Natural killer cell (primary cell): ENCODE measurements around the gene KIAA1958. TPM values are rescaled to one million over a fixed set of nuclear protein-coding genes. Genes with fewer than 3 reads are reported as not detected.

Experiments used
- ATAC-seq, 3 donors: fragments of 150-1000 bp in 2 of 3; fragments of 200-7000 bp in 1 of 3; cut with Tn5 transposase; 1 replicate in 1 of 3; 2 replicates in 2 of 3; pipeline ENCODE4 v1.10.0; 2021; ENCODE audit warnings: mild to moderate bottlenecking in 2 of 3, moderate library complexity in 2 of 3
- DNase-seq, 2 donors: peaks; one replicate each; pipeline versions ENCODE4 v3.0.0 to v3.0.0-alpha.2; 2013 to 2021; ENCODE audit warnings: mixed read lengths in 1 of 2
- H3K27ac ChIP-seq: one replicate; pipeline ENCODE4 v1.5.1; 2013; ENCODE audit warnings: mild to moderate bottlenecking, low read length
- H3K27me3 ChIP-seq: one replicate; pipeline ENCODE4 v1.6.1; 2013; ENCODE audit warnings: low read length; ENCODE audit not compliant: control insufficient read depth, insufficient read depth
- H3K36me3 ChIP-seq: one replicate; pipeline ENCODE4 v1.6.1; 2013; ENCODE audit warnings: low read length; ENCODE audit not compliant: control insufficient read depth, insufficient read depth
- H3K4me1 ChIP-seq: one replicate; pipeline ENCODE4 v1.6.1; 2013; ENCODE audit warnings: low read length; ENCODE audit not compliant: control insufficient read depth, insufficient read depth
- H3K4me3 ChIP-seq: one replicate; pipeline ENCODE4 v1.5.1; 2013; ENCODE audit warnings: low read length
- H3K9me3 ChIP-seq: one replicate; pipeline ENCODE4 v1.6.1; 2013; ENCODE audit warnings: low read length; ENCODE audit not compliant: control insufficient read depth, insufficient read depth
- H3K27ac Mint-ChIP-seq, 2 donors: one replicate each; pipeline ENCODE4 v1.8.0; 2022; ENCODE audit warnings: mild to moderate bottlenecking in 2 of 2, mixed read lengths in 2 of 2, moderate library complexity in 1 of 2
- H3K27me3 Mint-ChIP-seq, 2 donors: one replicate each; pipeline ENCODE4 v1.8.0; 2022; ENCODE audit warnings: low read depth in 2 of 2, mixed read lengths in 2 of 2
- H3K36me3 Mint-ChIP-seq: one replicate; pipeline ENCODE4 v1.8.0; 2022; ENCODE audit warnings: mixed read lengths
- H3K4me1 Mint-ChIP-seq, 2 donors: one replicate each; pipeline ENCODE4 v1.8.0; 2022; ENCODE audit warnings: mixed read lengths in 2 of 2
- H3K4me3 Mint-ChIP-seq: one replicate; pipeline ENCODE4 v1.8.0; 2022; ENCODE audit warnings: mild to moderate bottlenecking, moderate library complexity, mixed read lengths
- H3K9me3 Mint-ChIP-seq, 2 donors: one replicate each; pipeline ENCODE4 v1.8.0; 2022; ENCODE audit warnings: mixed read lengths in 2 of 2
- CTCF ChIP-seq: fragments of 200-600 bp; IDR thresholded peaks from one replicate; pipeline ENCODE4 v1.8.0; 2022; ENCODE audit warnings: antibody characterized with exemption
- WGBS: methylation state at CpG from one replicate; pipeline ENCODE4 v1.1.7; 2013; ENCODE audit warnings: missing lambda C conversion rate; ENCODE audit not compliant: insufficient coverage; 5-methylcytosine and 5-hydroxymethylcytosine counted together
- intact Hi-C: fragments of 100-400 bp; cut with micrococcal nuclease; formaldehyde crosslinking; loops from one replicate; pipeline ENCODE4 v1.14.2; 2022
- total RNA-seq, 4 donors: library from RNA; stranded (reverse); fragments of 120-200 nt in 1 of 4; gene quantifications; one replicate each; pipeline versions ENCODE4 v1.2.3 to v1.2.4, GENCODE V29; 2013 to 2022

KIAA1958 gene
- total RNA-seq, 3 donors from 2014 or later (not counting 1 experiment from before 2014, with no cell fraction given) = 5.4 to 6.1 (median 5.5) TPM

- H3K27me3 ChIP-seq = no peaks in the 10 kb centered on the region
- intact Hi-C loops = no loop called here
- no peak for TF ChIP-seq CTCF
- H3K36me3 ChIP-seq = peaks cover 23% of the 10 kb centered on the region
- no peaks in the 10 kb centered on the region for H3K4me1 ChIP-seq
- H3K9me3 Mint-ChIP-seq = no peaks in the 10 kb centered on the region
- H3K27me3 Mint-ChIP-seq = no peaks in the 10 kb centered on the region
- no peak overlapping the region for H3K27ac Mint-ChIP-seq
- no peak overlapping the region for H3K4me3 ChIP-seq
- H3K27ac ChIP-seq = no peak overlapping the region
- no peak overlapping the region for H3K4me3 Mint-ChIP-seq
- H3K36me3 Mint-ChIP-seq = peaks cover 13% of the 10 kb centered on the region
- H3K4me1 Mint-ChIP-seq = peaks cover 7 to 11% of the 10 kb centered on the region in 2 donors
- no peak for DNase-seq
- H3K9me3 ChIP-seq = no peaks in the 10 kb centered on the region
- no peak for ATAC-seq
- 96% methylated on average over 6 of the region's 6 CpGs for WGBS
Measured at GRCh38 chr9:112689161-112689740, 202.6 kb downstream of the KIAA1958 start.

- no peak for TF ChIP-seq CTCF
- peaks cover 6 to 17% of the 10 kb centered on the region in 2 donors for H3K4me1 Mint-ChIP-seq
- DNase-seq (no peak), ATAC-seq (no peak)
- Histone ChIP-seq H3K27ac (no peak overlapping the region), H3K4me1 (peaks cover 4% of the 10 kb centered on the region), H3K36me3 (peaks cover 36% of the 10 kb centered on the region), H3K9me3 (no peaks in the 10 kb centered on the region), H3K4me3 (no peak overlapping the region), H3K27me3 (no peaks in the 10 kb centered on the region)
- H3K36me3 Mint-ChIP-seq = peaks cover 7% of the 10 kb centered on the region
- H3K27me3 Mint-ChIP-seq = no peaks in the 10 kb centered on the region
- H3K9me3 Mint-ChIP-seq = no peaks in the 10 kb centered on the region
- WGBS = 95% methylated on average over 3 of the region's 4 CpGs
- H3K4me3 Mint-ChIP-seq = no peak overlapping the region
- intact Hi-C loops = no loop called here
- no peak overlapping the region for H3K27ac Mint-ChIP-seq
Measured at GRCh38 chr9:112694706-112695555, 208.3 kb downstream of the KIAA1958 start.

GRCh38 chr9:112696461-112696860 is 209.8 kb downstream of the KIAA1958 start:
- no peaks in the 10 kb centered on the region for H3K9me3 Mint-ChIP-seq
- Histone ChIP-seq H3K9me3 (no peaks in the 10 kb centered on the region), H3K27me3 (no peaks in the 10 kb centered on the region), H3K27ac (no peak overlapping the region), H3K36me3 (peaks cover 23% of the 10 kb centered on the region), H3K4me3 (no peak overlapping the region), H3K4me1 (peaks cover 4% of the 10 kb centered on the region)
- peaks cover 0 to 10% of the 10 kb centered on the region in 2 donors for H3K4me1 Mint-ChIP-seq
- ATAC-seq = no peak
- H3K36me3 Mint-ChIP-seq = peaks cover under 1% of the 10 kb centered on the region
- WGBS = 98% methylated on average over 5 of the region's 5 CpGs
- H3K4me3 Mint-ChIP-seq = no peak overlapping the region
- no peak for DNase-seq
- H3K27ac Mint-ChIP-seq = no peak overlapping the region
- TF ChIP-seq CTCF = no peak
- intact Hi-C loops = no loop called here
- H3K27me3 Mint-ChIP-seq = no peaks in the 10 kb centered on the region
